ENCODE results near the gene AKT1S1.

Gene AKT1S1

GRCh38 chr19:49882643-49883042 is 5.5 kb upstream of the AKT1S1 start:
- no peak for DNase-seq (ENCODE audit: low read depth)

- DNase-seq (ENCODE audit: low read depth): no peak
Measured at GRCh38 chr19:49881672-49882394, 4.7 kb upstream of the AKT1S1 start.

- no peak for DNase-seq (ENCODE audit: low read depth)
Measured at GRCh38 chr19:49881186-49881585, 4.0 kb upstream of the AKT1S1 start.

- DNase-seq (ENCODE audit: low read depth): no peak
Measured at GRCh38 chr19:49880162-49880869, 3.2 kb upstream of the AKT1S1 start.

GRCh38 chr19:49879243-49879963 is 2.2 kb upstream of the AKT1S1 start:
- DNase-seq (ENCODE audit: low read depth): no peak

- DNase-seq (ENCODE audit: low read depth): no peak
Measured at GRCh38 chr19:49878744-49879070, 1.6 kb upstream of the AKT1S1 start.

DNA sequence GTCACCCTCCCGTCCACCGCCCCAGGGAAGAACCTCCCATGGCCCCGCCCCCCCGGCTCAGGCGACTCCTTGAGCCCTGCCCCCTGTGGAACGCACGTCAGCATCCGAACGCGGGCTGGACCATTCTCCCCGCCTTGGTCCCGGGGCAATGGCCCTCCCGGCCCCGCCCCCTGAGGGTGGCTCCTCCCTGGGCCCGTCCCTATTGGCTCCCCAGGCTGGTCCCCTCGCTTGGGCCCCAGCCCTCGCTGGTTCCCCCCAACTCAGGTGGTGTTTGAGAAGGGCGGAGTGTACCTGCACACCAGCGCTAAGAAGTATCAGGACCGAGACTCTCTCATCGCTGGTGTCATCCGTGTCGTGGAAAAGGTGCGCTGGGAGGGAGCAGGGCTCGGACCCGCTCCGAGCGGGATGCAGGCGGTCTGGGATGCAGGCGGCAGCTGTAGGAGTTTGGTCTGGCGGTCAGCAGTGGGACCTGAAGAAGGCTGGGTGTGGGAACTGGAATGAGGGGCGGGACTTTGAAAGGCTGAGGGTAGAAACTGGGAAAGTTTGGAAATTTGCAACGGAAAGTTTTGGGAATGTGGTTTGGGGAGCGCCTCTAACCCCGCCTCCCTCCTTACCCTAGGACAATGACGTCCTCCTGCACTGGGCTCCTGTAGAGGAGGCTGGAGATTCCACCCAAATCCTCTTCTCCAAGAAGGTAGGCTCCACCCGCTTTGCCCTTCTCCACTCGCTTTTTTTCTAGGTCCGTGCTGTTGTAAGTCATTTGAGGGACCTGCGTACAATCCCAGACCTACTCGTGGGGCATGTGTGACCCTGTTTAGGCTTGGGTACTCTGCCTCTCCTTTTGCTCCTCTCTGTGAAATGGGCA is 956 bp upstream of the AKT1S1 start:
- DNase-seq (ENCODE audit: low read depth): peak; percentile 93

DNA sequence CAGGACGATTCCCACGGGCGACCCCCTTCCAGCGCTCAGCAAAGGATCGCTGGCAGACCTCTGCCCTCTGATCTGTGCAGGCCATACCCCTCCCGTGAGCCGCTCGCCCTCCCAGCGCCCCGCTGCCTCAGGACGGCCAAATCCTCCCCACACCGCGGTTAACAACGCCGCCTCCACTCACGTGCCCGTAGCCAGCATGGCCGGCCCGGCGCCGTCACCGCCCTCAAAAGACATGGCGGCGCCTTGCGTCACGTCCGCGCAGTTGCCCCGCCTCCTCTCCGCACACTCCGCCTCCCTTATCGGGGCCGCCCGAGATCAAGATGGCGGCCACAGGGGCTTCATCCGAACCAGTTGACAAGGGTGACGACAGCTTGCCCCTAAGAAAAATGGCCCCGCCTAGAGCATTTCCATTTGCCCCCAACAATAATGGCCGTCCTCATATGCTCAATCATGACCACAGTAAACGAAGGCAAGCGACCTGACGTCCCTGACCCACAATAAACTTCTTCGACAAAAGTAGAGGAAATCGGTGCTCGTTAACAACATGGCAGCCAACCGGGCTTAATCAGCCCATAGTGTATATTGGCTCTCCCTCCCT is 634 bp downstream of the AKT1S1 start:
- peak; percentile 95 for DNase-seq (ENCODE audit: low read depth)

GRCh38 chr19:49875857-49876421 is 1.2 kb downstream of the AKT1S1 start:
- DNase-seq (ENCODE audit: low read depth): peak; percentile 39

DNA sequence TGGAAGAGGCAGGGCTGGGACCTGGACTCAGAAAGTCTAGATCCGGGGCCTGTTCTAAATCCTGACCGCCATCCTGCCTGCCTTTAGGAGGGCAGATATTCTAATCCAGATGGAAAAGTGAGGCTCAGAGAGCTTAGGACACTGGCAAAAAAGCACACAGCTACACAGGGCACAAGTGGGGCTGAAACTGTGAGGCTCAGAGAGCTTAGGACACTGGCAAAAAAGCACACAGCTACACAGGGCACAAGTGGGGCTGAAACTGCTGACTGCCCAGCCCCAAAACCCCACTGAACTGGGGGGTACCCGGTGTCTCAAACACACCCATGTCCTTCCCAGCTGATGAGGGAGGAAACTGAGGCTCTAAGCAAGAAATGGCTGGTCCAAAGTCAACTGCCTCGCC is 2.0 kb downstream of the AKT1S1 start:
- no peak for DNase-seq (ENCODE audit: low read depth)

- no peak for DNase-seq (ENCODE audit: low read depth)
Measured at GRCh38 chr19:49874503-49875157, 2.5 kb downstream of the AKT1S1 start.

GRCh38 chr19:49873834-49874233 is 3.3 kb downstream of the AKT1S1 start:
- no peak for DNase-seq (ENCODE audit: low read depth)

DNA sequence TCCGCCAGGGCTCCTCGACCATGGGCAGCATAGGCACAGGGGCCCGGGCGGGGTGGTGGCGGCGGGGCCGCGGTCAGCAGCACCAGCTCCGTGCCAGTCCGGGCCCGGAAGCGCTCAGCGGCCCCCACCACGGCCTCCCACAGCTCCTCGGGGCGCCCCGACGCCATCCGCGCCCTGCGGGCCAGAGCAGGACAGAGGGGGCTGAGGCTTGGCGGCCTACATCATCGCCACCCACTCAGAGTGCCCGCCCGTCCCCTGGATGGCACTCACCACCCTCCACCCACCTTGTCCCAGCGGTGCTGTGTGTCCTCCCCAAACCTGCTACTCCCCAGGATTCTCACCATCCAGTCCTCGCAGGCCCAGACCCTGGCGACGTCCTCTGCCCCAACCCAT is 4.0 kb downstream of the AKT1S1 start:
- no peak for DNase-seq (ENCODE audit: low read depth)

GRCh38 chr19:49872245-49873128 is 4.7 kb downstream of the AKT1S1 start:
- no peak for DNase-seq (ENCODE audit: low read depth)

DNA sequence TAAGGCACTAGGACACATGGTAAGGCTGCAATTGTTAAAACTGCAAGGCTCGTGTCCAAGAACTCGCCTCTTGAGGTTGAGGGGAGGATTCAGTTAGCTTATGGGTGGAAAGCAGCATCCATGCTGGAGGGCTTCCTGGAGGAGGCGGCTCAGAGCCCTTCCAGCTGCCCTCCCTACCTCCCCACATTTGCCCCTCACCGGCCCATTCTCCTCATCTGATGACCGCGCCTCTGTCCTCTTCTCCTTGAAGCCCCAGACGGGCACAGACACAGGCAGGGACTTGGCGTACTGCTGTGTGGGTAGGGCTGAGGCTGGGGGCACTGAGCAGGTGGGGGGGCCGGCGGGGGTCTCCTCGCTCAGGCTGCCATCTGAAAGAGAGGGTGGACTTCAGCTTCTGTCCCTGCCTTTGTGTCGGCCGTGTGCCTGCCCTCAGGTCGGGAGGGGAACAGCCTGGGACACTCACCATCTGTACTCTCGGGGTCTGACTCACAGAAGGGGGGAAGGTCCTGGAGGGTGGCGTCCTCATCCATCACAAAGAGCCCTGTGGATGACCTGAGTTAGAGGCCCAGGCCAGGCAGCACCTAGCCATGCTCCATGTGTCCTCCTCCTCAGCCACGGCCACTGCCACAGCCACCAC is 5.7 kb downstream of the AKT1S1 start:
- no peak for DNase-seq (ENCODE audit: low read depth)

DNA sequence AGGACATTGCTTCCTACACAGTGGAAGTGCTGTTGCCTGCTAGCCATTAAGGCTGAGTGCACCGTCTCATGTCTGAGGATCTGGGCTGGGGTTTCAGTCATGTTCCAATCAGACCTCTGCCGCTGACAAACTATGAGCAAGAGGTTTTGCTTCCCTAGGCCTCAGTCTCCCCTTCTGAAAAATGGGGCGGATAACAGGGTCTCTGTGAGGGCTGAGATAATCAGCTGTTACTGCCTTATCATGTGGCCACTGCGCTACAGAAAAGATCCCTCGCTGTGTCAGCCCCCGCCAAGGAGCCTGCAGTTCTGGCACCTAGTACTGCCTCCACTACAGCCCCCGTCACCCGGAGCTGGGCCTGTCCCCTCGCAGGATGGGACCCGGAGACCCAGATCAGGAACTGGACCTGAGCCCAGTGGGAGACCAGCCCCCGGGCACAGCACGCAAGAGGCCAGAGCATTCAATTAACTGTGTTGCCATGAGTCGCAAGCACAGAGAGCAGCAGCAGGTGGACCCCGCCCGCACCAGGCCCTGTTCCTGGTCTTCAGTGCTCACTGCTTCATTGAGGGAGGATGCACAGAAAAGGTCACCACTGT is 6.8 kb downstream of the AKT1S1 start:
- DNase-seq (ENCODE audit: low read depth): no peak

- DNase-seq (ENCODE audit: low read depth): peak; percentile 77
Measured at GRCh38 chr19:49869484-49870308, 7.5 kb downstream of the AKT1S1 start.

- no peak for DNase-seq (ENCODE audit: low read depth)
Measured at GRCh38 chr19:49869009-49869483, 8.1 kb downstream of the AKT1S1 start.

Measured in stimulated activated CD8-positive, alpha-beta memory T cell treated with anti-CD3 and anti-CD28 coated beads, Interleukin-15, amount 100 ng/mL, for 1 hour (primary cell).